Measurements from ENCODE around the gene TMEM127. TPM values are rescaled to one million over a fixed set of nuclear protein-coding genes. Genes with fewer than 3 reads are reported as not detected.

The TMEM127 gene
- polyA plus RNA-seq, 1 donor, result 40.9 TPM

DNA sequence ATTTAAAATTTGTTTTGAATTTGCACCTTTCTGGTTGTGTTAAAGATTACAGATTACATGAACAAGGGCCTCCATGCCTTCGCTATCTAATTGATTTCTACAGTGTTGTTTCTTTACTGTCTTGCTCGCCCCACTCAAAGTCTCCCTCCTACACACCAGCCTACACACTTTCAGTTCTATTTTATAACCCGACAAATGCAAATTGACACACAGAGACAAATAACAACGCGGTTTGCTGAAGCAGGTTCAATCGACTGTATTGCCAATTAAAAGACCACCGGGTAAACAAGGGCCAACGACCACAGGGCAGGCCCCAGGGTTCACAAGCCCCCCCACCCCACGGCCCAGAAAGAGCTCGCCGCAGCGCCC, 58.0 kb downstream of the TMEM127 start:
- Histone ChIP-seq H3K27ac (ENCODE audit: low read length) (peak overlapping the region; percentile 84), H3K36me3 (ENCODE audit: control insufficient read depth, insufficient read depth, low read length) (no peaks in the 10 kb centered on the region), H3K4me1 (ENCODE audit: control insufficient read depth, insufficient read depth, low read length) (peaks cover 27% of the 10 kb centered on the region), H3K4me3 (ENCODE audit: low read length) (peak overlapping the region; percentile 97), H3K9me3 (ENCODE audit: control insufficient read depth, low read depth, low read length) (no peaks in the 10 kb centered on the region), H3K27me3 (ENCODE audit: control insufficient read depth, insufficient read depth, low read length) (no peaks in the 10 kb centered on the region)
- no CpG with 5 or more reads among the region's 12 CpGs for WGBS (ENCODE audit: insufficient coverage, low lambda C conversion rate)
- DNase-seq, result no peak

DNA sequence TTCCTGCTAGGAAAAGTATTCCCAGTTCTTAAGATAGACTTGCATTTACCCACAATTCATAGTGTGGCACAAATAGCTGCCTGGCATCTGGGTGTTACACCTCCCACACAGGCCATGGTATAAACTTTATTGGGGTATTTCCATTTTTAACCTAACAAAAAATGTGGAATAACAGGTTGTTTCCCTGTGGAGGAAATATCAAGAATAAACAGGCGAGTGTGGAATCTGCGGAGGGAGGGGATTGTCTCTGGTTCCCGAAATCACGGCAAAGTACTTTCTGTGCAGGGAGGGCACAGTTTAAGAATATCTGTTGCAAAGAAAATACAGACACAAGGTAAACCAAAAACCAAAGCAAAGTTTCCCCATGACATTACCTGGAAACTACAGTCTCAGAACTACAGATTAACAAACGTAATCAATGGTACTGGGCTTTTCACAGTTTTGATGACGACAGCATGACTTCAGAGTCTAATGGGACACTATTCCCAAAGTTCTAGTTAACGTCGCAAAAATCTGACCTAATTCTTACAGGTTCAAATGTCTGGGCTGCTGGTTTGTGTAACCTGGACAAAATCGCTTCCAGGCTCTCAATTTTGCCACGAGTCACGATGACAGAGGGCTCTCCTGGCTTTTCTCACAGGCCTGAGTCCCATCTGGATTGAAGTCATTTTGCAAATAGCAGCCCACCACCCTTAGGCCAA, 58.6 kb downstream of the TMEM127 start:
- peak overlapping the region; percentile 97 for H3K4me3 ChIP-seq (ENCODE audit: low read length)
- no peaks in the 10 kb centered on the region for H3K27me3 ChIP-seq (ENCODE audit: control insufficient read depth, insufficient read depth, low read length)
- 7% methylated on average over 2 of the region's 11 CpGs for WGBS (ENCODE audit: insufficient coverage, low lambda C conversion rate)
- H3K4me1 ChIP-seq (ENCODE audit: control insufficient read depth, insufficient read depth, low read length), result peaks cover 32% of the 10 kb centered on the region
- H3K9me3 ChIP-seq (ENCODE audit: control insufficient read depth, low read depth, low read length), result no peaks in the 10 kb centered on the region
- peak overlapping the region; percentile 84 for H3K27ac ChIP-seq (ENCODE audit: low read length)
- DNase-seq, result peak in 1 of 2 donors; percentile 38
- H3K36me3 ChIP-seq (ENCODE audit: control insufficient read depth, insufficient read depth, low read length), result no peaks in the 10 kb centered on the region

DNA sequence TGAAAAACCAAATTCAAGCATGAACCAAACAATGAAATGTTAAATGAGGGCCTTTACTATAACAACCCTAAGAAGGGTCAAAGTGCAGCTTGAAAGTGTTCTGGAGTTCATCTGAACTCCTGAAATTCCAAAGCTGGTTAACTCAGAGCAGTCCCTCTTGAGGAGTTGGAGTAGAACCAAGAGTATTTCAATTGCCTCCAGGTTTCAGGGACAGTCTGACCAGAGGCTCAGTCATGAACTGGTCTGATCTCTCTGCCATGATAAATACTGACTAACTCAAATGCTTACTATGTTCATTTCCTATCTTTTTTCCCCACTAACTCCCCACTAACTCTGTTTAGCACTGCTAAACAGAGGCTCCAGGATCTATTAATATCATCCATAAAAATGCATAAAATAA, 59.9 kb downstream of the TMEM127 start:
- Histone ChIP-seq H3K27ac (ENCODE audit: low read length) (peak overlapping the region; percentile 34), H3K27me3 (ENCODE audit: control insufficient read depth, insufficient read depth, low read length) (no peaks in the 10 kb centered on the region), H3K9me3 (ENCODE audit: control insufficient read depth, low read depth, low read length) (no peaks in the 10 kb centered on the region), H3K4me1 (ENCODE audit: control insufficient read depth, insufficient read depth, low read length) (peaks cover 35% of the 10 kb centered on the region), H3K4me3 (ENCODE audit: low read length) (no peak overlapping the region), H3K36me3 (ENCODE audit: control insufficient read depth, insufficient read depth, low read length) (no peaks in the 10 kb centered on the region)
- peak in 1 of 2 donors; percentile 43 for DNase-seq

DNA sequence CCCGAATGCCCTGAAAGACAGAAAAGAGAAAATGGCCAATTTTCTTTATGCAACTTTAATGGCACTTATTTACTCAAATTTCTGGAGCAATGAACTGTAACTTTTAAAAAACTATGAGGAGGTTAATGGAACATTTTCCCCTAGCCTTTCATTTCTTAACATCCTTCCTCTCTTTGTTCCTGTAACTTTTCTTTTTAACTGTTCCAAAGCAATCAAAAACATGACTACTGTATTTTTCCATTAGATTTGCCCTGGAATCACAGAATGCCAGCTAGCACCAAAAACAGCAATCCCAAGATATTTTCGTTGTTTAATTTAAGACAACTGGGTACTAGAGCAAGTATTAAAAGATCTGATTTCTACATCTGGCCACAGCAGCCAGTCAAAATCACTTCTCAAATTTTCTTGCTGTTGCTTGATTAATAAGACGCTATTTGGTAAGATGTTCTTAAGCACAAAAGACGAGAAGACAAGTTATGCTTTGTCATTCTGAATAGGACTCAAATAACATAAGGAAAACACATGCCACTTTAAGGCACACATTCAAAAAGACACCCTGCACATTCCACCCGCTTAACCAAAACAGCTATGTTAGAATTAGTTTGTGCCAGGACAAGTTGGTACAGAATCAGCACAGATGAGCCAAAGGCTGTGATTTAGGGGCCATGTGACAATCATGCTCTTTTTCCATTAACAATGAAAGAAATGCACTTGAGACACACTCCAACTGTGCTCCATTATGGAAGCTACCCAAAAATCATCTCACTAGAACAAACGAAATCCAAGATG, 60.8 kb downstream of the TMEM127 start:
- H3K4me3 ChIP-seq (ENCODE audit: low read length), result no peak overlapping the region
- DNase-seq, result no peak
- no peak overlapping the region for H3K27ac ChIP-seq (ENCODE audit: low read length)
- no peaks in the 10 kb centered on the region for H3K9me3 ChIP-seq (ENCODE audit: control insufficient read depth, low read depth, low read length)
- H3K4me1 ChIP-seq (ENCODE audit: control insufficient read depth, insufficient read depth, low read length), result peaks cover 35% of the 10 kb centered on the region
- no peaks in the 10 kb centered on the region for H3K27me3 ChIP-seq (ENCODE audit: control insufficient read depth, insufficient read depth, low read length)
- 67% methylated on average over 2 of the region's 6 CpGs for WGBS (ENCODE audit: insufficient coverage, low lambda C conversion rate)
- no peaks in the 10 kb centered on the region for H3K36me3 ChIP-seq (ENCODE audit: control insufficient read depth, insufficient read depth, low read length)

DNA sequence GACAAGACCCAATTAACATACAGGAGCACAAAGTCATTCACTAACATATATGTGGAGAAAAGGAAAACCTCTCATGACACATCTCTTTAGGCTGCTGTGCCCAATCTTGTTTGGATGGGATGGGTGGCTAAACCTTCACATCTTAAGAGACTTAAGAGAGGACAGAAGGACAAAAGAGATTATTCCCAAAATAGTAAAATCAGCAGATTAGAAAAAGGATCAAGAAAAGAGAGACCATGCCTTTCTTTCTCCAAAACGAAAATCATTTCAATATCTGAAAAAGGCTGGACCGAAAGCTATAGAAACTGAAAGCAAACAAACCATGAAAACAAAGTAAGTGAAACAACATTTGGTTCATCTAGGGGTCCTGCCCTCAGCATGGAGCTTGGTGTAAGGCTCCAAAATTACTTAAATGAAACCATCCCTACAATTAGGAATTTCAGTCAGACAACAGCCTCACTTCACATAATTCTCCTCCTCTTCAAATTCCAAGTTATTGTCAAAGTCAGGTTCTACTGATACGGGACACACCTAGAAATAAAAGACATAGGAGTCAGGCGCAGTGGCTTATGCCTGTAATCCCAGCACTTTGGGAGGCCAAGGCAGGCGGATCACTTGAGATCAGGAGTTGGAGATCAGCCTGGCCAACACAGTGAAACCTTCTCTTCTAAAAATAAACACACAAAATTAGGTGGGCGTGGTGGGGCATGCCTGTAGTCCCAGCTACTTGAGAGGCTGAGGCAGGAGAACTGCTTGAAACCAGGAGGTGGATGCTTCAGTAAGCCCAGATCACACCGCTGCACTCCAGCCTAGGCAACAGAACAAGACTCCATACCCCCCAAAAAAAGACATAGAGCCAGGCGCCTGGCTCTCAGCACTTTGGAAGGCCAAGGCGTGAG, 62.4 kb downstream of the TMEM127 start:
- H3K9me3 ChIP-seq (ENCODE audit: control insufficient read depth, low read depth, low read length), result no peaks in the 10 kb centered on the region
- no peaks in the 10 kb centered on the region for H3K36me3 ChIP-seq (ENCODE audit: control insufficient read depth, insufficient read depth, low read length)
- peaks cover 31% of the 10 kb centered on the region for H3K4me1 ChIP-seq (ENCODE audit: control insufficient read depth, insufficient read depth, low read length)
- WGBS (ENCODE audit: insufficient coverage, low lambda C conversion rate), result 40% methylated on average over 1 of the region's 9 CpGs
- peak overlapping the region; percentile 64 for H3K27ac ChIP-seq (ENCODE audit: low read length)
- peak in 1 of 2 donors; percentile 41 for DNase-seq
- no peaks in the 10 kb centered on the region for H3K27me3 ChIP-seq (ENCODE audit: control insufficient read depth, insufficient read depth, low read length)
- no peak overlapping the region for H3K4me3 ChIP-seq (ENCODE audit: low read length)

DNA sequence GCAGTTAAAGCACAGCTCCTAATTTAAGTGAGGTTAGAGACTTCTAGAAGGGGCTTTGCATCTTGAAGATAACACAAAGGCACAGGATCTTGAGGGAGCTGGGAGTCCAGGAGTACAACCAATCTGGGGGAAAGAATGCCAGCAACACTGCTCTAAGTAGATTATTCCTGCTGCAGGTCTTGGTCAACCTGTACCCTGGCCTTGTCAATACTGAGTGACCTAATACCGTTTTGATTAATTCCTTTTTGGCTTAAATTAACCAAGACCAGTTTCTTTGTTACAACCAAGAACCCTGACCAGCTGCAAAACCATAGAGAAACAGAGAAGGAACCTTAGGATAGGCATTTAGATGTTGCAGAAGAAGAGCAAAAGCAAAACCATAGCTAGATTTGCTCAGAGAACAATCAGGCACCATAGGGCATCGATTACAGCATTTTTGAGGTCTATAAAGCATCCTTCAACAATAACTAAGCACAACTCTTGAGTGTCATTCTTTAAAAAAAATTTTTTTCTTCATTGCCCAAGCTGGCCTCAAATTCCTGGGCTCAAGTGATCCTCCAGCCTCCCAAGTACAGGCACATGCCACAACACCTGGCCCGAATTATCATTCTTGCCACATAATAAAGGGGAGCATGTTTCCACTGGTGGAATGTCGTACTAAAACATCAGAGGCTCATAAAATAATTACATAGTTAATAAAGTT, 63.5 kb downstream of the TMEM127 start:
- peak overlapping the region; percentile 64 for H3K27ac ChIP-seq (ENCODE audit: low read length)
- H3K4me3 ChIP-seq (ENCODE audit: low read length), result no peak overlapping the region
- DNase-seq, result no peak
- WGBS (ENCODE audit: insufficient coverage, low lambda C conversion rate), result 20% methylated on average over 1 of the region's 4 CpGs
- no peaks in the 10 kb centered on the region for H3K27me3 ChIP-seq (ENCODE audit: control insufficient read depth, insufficient read depth, low read length)
- no peaks in the 10 kb centered on the region for H3K9me3 ChIP-seq (ENCODE audit: control insufficient read depth, low read depth, low read length)
- H3K36me3 ChIP-seq (ENCODE audit: control insufficient read depth, insufficient read depth, low read length), result no peaks in the 10 kb centered on the region
- peaks cover 31% of the 10 kb centered on the region for H3K4me1 ChIP-seq (ENCODE audit: control insufficient read depth, insufficient read depth, low read length)

DNA sequence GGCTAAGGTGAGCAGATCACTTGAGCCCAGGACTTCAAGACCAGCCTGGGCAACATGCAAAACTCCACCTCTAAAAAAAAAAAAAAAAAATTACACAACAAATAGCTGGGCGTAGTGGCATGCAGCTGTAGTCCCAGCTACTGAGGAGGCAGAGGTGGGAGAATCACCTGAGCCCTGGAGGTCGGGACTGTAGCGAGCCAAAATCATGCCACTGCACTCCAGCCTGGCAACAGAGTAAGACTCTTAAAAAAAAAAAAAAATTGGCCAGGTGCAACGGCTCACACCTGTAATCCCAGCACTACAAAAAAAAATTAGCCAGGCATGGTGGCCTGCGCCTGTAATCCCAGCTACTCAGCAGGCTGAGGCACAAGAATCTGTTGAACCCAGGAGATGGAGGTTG, 64.5 kb downstream of the TMEM127 start:
- peaks cover 27% of the 10 kb centered on the region for H3K4me1 ChIP-seq (ENCODE audit: control insufficient read depth, insufficient read depth, low read length)
- no CpG with 5 or more reads among the region's 5 CpGs for WGBS (ENCODE audit: insufficient coverage, low lambda C conversion rate)

DNA sequence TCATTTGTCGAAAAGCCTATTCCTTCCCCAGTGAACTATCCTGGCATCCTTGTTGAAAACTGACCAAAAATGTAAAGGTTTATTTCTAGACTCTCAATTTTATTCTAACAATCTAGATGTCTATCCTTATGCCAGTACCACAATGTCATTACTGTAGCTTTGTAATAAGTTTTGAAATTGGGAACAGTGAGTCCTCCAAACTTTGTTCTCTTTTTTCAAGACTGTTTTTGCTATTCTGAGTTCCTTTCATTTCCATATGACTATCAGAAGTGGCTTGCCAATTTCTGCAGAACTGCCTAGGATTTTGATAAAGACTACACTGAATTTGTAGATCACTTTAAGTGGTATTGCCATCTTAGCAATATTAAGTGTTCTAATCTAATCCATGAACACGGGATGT, 66.9 kb downstream of the TMEM127 start:
- peaks cover 21% of the 10 kb centered on the region for H3K4me1 ChIP-seq (ENCODE audit: control insufficient read depth, insufficient read depth, low read length)
- no peak overlapping the region for H3K27ac ChIP-seq (ENCODE audit: low read length)
- H3K27me3 ChIP-seq (ENCODE audit: control insufficient read depth, insufficient read depth, low read length), result no peaks in the 10 kb centered on the region
- H3K36me3 ChIP-seq (ENCODE audit: control insufficient read depth, insufficient read depth, low read length), result peaks cover 9% of the 10 kb centered on the region
- no peaks in the 10 kb centered on the region for H3K9me3 ChIP-seq (ENCODE audit: control insufficient read depth, low read depth, low read length)
- DNase-seq, result no peak
- H3K4me3 ChIP-seq (ENCODE audit: low read length), result no peak overlapping the region
- no CpG with 5 or more reads among the region's 2 CpGs for WGBS (ENCODE audit: insufficient coverage, low lambda C conversion rate)

More for the DNA sequence above, 64.5 kb downstream of the TMEM127 start:
- no peak overlapping the region for H3K27ac ChIP-seq (ENCODE audit: low read length)
- H3K9me3 ChIP-seq (ENCODE audit: control insufficient read depth, low read depth, low read length), result no peaks in the 10 kb centered on the region
- no peak overlapping the region for H3K4me3 ChIP-seq (ENCODE audit: low read length)
- no peaks in the 10 kb centered on the region for H3K36me3 ChIP-seq (ENCODE audit: control insufficient read depth, insufficient read depth, low read length)
- no peaks in the 10 kb centered on the region for H3K27me3 ChIP-seq (ENCODE audit: control insufficient read depth, insufficient read depth, low read length)
- DNase-seq, result no peak

Measured in large intestine (tissue), 3 donors.